Stimulated activated CD4-positive, alpha-beta T cell treated with anti-CD3 and anti-CD28 coated beads, TNF-alpha, amount 100 ng/mL, for 1 hour (primary cell): Measurements from ENCODE around the gene FHOD1.

Experiments used
- DNase-seq, 3 donors: peaks; one replicate each; pipeline ENCODE4 v3.0.0-alpha.2; 2020; ENCODE audit warnings: low read depth in 3 of 3, low spot score in 1 of 3

Gene FHOD1

DNA sequence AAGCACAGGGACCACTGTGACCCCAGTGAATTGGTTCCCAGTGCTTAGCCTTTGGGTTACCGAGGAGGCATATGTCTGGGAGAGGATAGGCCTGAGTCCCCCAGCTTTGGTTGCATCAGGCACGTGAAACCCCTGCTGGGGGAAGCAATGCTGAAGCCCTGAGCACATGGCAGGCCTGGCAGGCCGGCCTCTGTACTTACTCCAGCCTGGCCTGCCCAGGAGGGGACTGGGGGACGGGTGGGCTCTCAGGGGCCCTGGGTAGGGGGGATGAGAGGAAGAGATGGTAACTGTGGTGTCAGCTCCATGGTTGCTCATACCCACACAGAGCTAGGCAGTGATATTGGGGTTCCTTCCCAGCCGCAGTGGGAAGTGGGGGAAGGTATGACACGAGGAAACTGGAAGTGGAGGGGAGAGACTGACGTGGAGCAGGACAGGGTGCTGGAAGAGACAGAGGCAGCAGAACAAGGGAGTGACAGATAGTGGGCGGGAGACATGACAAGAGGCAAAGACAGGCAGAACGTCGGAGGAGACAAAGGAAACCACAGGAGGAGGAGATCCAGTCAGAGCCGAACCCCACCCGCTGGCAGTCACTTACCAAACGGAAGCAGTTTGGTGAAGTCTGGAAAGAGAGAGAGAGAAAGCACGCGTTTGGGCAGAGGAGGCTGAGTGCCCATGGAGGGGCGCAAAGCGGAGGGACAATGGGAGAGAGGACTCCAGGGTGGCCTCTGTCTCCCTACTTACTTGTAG lies 11.3 kb downstream of the FHOD1 start:
- peak in 1 of 3 donors; percentile 33 for DNase-seq

GRCh38 chr16:67234180-67234597 lies 13.1 kb downstream of the FHOD1 start:
- no peak for DNase-seq

GRCh38 chr16:67233596-67233995 lies 13.7 kb downstream of the FHOD1 start:
- no peak for DNase-seq

GRCh38 chr16:67230809-67231660 lies 16.2 kb downstream of the FHOD1 start:
- no peak for DNase-seq

GRCh38 chr16:67229906-67230808 lies 17.1 kb downstream of the FHOD1 start:
- DNase-seq, result no peak

DNA sequence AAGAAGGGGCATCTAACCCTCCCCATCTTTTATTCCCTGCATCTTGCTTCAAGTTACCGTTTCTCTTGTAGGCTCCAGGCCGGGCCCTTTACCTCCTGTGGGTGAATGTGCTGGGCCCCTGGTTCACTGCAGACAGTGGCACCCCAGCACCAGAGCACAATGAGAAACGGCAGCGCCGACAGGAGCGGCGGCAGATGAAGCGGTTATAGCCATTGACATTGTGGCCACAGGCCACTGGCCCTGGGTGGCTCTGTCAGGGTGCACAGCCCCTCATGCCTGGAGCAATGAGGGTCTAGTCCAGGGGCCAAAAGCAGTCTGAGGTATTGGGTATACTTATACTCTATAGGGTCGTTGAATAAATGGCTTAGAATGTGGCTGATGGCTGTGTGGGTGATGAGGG lies 18.4 kb downstream of the FHOD1 start:
- DNase-seq, result no peak

DNA sequence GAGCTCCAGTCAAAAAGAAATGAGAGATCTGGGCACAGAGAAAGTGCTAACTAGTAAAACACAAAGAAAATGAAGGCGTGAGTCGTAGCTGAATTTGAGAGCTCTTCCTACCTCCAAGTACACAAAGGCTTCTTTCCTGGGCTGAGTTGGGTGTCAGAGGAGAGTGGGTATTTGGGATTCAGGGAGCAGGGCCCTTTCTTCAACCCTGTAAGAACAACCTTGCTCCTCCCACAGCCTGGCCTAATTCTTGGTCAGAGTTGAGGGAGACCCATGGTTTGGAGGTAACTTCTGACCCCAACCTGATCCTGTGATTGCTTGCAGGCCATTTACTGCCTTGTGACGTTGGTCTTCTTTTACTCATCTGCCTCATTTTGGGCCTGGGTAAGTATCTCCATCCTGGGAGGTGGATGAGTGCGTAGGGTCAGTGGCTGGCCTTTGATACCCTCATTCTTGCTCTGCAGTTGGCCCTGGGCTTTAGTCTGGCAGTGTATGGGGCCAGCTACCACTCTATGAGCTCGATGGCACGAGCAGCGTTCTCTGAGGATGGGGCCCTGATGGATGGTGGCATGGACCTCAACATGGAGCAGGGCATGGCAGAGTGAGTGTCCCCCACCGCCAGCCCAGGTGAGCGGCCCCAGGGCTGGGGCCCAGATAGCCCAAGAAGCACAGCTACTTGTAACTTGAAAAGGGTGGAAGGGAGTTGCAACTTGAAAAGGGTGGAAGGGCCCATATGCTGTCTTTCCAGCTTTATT lies 19.1 kb downstream of the FHOD1 start:
- no peak for DNase-seq

- no peak for DNase-seq
These were observed 19.7 kb downstream of the FHOD1 start for GRCh38 chr16:67227567-67227921.

DNA sequence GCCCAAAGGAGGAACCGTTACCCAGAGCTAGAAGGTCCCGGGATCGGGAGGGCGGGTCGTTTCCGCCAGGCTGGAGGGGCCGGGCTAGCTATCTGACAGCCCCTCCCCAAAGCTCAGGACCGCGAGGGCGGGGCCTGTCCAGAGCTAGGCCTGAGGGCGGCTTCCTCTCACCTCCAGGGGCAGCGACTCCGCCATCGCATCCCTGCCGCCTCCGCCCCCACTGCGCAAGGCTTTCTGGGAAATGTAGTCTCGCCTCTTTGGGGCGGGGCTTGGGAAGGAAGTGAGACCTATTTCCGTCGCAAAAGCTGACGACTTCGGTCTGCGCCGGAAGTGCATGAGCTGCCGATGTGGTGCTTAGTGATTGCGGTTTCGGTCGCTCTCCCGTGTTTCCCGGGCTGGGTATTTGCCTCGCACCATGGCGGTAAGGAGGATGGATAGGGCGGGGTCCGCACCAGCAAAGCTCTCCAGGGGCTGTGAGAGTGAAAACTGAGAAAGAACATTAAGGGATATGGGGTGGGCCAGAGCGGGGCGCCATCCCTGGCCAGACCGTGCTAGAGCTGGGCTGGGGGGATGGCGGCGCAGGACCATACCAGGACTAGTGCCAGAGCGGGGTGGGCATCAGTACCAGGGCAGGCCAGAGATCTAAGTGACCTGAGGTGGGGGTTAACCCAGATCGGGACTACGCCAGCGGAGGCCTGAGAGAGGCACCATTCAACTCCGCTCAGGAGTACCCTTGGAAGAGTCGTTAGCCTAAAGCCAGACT lies 20.3 kb downstream of the FHOD1 start, which contains the start of gene TMEM208:
TMEM208 (plus strand) TSS at position 327 of the 763 bp plus-strand sequence; CDS start at position 416, 89 bp downstream.
- DNase-seq, result peak; percentile 91 to 97 (median 92)

DNA sequence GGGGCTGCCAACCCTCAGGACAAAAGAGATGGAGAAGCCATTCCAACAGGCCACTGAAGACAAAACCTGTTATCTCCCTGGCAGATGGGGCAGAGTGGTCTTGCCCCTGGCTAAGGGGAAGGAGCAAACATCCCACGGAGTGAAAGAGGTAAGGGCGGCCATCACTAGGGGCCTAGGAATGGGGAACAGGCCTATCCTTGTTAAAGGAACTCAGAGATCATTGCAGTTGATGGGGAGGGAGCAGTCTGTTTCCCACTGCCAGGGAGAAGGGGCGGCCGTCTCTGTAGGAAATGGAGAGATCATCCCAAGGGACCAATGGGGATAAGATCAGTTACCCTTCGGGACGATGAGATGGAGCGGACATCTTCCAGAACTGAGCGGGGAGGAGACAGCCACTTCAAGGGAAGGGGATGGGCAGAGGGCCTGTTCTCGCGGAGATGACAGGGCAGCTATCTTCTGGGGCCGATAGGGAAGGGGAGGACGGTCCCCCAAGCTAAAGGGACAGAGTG lies 20.9 kb downstream of the FHOD1 start:
- no peak for DNase-seq

DNA sequence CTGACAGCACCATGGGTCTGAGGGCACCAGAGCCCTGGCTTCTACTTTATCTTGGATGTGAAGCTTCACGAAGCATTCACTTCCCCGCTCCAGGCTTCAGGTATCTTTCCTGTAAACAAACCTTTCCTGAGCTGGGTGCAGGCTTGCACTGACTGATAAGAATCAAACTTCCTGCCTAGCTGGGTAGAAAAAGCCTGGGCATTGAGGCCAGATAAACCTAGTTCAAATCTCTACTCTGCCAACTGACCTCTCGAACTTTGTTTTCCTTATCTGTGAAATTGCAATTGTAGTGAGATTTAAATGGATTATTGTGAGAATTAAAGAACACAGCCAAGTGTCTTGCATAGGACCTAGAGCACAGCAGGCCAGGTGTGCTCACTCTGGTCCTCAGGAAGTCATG lies 23.3 kb downstream of the FHOD1 start:
- no peak for DNase-seq

DNA sequence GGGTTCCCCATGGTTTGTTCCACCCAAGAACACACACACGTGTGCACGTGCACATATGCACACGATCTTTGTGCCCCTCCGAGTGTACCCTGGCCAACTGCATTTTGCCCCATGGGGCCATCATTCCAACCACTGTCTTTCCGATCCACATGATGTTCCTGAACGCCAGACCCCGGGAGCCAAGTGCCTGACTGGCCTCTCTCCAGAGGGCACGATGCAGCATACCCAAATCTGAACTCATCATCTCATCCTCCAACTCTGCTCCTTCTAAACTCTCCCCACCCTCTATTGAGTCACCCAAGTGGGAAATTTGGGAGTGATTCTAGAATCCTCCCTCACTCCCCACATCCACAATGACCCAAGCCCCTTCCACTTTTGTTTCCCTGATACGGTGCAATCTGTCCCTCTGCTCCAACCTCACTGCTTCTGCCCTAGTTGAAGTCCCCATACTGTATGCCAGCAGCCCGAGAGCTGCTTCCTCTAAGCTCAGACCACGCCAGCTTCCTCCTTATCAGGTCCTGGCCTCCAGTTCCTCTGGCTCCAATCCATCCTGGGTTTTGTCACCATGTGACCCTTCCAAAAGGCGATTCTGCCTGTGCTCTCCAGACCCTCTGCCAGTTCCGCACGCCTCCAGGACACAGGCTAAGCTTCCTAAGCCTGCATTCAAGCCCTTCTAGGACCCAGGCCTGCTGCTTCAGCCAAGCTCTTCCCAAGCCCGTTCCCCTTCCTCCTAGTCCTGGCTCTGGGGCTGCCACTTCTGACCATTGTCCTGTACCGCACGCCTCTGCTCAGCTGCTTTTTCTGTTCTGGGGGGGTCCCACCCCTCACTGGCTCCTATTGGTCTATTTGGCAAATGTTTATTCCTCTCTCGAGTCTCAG lies 30.4 kb downstream of the FHOD1 start:
- no peak for DNase-seq

DNA sequence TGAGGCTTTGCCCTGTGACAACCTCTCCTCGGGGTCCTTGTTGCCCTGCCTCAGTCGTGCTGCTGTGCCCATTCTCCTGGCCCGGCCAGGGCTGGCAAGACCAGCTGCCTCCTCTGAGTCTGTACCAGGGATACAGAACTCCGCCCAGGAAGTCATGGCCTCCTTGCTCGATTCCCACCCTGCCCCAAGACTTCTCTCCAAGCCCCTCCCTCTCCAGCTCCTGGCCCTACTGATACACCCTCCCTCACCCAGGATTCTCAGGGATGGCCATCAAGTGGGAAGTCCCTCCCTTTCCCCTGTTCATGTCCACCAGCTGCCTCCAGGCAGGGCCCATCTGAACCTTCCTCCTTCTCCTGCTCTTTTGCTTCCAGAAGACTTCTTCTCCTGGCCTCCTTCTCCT lies 31.6 kb downstream of the FHOD1 start:
- no peak for DNase-seq

DNA sequence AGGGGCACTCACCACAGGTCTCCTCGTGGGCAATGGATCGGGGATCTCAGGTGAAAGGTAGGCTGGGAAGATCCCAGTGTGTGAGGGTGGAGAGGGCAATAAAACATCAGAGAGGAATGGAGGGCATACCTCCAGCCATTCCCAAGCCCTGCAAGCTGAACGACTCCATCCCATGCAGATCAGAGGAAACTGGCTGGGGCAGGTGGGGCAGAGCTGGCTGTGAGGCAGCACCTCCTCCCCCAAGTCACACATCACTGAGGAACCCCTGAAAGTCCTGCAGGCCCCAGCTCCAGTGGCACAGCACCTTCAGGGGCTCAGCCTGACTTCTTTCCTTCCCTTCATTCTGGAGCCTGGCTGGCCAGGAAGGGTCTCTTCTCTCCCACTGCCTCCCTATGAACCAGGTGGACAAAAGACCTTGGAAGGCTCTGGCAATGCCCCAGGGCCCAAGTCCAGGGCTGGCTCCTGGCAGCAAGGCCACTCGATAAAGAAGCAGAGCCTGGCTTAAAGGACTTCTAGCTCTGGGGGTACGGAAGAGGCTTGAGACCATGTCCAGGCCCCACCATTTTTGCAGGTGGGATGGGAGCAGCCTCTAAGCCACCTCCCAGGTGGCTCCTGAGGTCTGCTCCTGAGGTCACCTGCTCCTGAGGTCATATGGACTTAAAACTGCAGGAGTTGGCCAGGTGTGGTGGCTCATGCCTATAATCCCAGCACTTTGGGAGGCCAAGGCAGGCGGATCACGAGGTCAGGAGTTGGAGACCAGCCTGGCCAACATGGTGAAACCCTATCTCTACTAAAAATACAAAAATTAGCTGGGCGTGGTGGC lies 33.9 kb downstream of the FHOD1 start:
- no peak for DNase-seq

DNA sequence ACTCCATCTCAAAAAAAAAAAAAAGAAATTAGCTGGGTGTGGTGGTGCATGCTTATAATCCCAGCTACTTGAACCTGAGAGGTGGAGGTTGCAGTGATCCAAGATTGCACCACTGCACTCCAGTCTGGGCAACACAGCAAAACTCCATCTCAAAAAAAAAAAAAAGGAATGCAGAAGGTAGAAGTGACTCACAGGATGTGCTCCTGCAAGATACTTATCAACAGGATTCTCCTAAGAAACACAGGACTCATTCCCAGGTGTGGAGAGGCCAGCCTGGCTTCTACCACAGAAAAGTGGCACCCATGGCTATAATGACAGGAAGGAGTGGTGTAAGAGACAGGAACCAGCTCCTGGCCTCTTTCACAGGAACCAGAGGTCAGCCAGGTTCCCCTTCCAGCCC lies 34.5 kb downstream of the FHOD1 start:
- DNase-seq, result no peak

- DNase-seq, result no peak
These were observed 35.6 kb downstream of the FHOD1 start for GRCh38 chr16:67211674-67212073.

- no peak for DNase-seq
These were observed 37.0 kb downstream of the FHOD1 start for GRCh38 chr16:67210069-67210937.
